ENCODE measurements around the gene SDCCAG8.
A peak's percentile ranks its signal among the peaks of the same experiment; 100 is the strongest.

SDCCAG8 gene

DNA sequence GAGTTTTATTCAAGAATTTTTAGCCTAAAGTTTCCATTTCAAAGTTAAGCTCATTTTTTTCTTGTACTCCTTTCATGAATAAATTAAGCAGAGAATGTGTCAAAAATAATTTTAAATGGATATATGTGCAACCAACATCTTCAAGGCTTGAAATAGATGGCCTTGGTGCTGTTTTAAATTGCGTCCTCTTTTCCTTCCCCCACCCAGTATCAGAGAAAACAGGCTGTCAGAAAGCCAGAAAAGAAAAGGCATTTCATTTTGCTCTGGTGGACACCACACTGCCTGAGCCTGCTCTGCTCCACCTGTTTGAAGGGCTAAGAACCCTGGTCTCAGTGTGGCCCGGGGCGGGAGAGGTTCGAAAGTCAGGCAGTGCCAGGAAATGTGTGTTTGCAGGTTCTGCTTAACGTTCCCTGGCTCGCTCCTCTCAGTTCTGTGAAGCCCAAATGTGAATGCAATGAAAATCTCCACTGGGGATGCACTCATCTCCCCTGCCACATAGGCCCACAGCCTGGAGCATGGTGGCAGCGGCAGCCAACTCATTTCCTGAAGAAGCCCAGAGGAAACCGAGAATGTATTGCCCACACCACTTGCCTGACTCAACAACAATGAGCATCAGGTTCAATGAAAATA lies 134.4 kb downstream of the SDCCAG8 start:
- ChIA-PET CTCF (no interaction called here), POLR2A (no interaction called here)
- no peak for TF ChIP-seq CTBP1 (IDR thresholded peaks at IDR 0.05; ENCODE audit: borderline replicate concordance)
- no peak for TF ChIP-seq FOXA1 (IDR thresholded peaks at IDR 0.05)
- no peak for TF ChIP-seq SP1 (IDR thresholded peaks at IDR 0.05)
- TF ChIP-seq BHLHE40 (IDR thresholded peaks at IDR 0.05; ENCODE audit: borderline replicate concordance) = no peak
- no peak for TF ChIP-seq LEF1 (IDR thresholded peaks at IDR 0.05; ENCODE audit: borderline replicate concordance)
- no peak for TF ChIP-seq TARDBP (IDR thresholded peaks at IDR 0.05)
- no peak for TF ChIP-seq ARNT (IDR thresholded peaks at IDR 0.05)
- no peak for TF ChIP-seq FOXK2 (IDR thresholded peaks at IDR 0.05)
- TF ChIP-seq L3MBTL2 (conservative IDR thresholded peaks at IDR 0.05) = no peak
- TF ChIP-seq, protein P1, sequence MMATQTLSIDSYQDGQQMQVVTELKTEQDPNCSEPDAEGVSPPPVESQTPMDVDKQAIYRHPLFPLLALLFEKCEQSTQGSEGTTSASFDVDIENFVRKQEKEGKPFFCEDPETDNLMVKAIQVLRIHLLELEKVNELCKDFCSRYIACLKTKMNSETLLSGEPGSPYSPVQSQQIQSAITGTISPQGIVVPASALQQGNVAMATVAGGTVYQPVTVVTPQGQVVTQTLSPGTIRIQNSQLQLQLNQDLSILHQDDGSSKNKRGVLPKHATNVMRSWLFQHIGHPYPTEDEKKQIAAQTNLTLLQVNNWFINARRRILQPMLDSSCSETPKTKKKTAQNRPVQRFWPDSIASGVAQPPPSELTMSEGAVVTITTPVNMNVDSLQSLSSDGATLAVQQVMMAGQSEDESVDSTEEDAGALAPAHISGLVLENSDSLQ (IDR thresholded peaks at IDR 0.05) = no peak
- no peak for TF ChIP-seq NFRKB (IDR thresholded peaks at IDR 0.05)
- no peak for DNase-seq (ENCODE audit: extremely low spot score)

DNA sequence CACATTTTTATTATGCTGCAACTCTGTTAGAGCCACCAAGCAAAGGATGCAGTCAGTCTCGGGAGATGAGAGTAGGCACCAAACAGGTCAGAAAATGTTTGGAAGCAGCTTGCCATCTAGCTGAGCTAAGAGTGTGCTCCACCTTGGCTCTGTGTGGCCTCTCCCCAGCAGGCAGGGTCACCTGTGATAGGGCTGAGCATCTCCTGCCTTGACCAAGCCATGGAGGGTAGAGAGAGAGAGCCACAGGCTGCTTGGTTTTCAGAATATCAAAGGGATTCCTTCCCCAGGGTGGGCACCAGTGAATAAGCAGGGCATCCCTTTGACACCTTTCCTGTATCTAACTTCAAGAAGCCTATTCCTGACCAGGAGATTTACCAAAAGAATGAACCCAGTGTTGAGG lies 135.5 kb downstream of the SDCCAG8 start:
- ChIA-PET CTCF (no interaction called here), POLR2A (no interaction called here)
- TF ChIP-seq FOXM1 (IDR thresholded peaks at IDR 0.05; ENCODE audit: borderline replicate concordance) (no peak), SP1 (IDR thresholded peaks at IDR 0.05) (no peak), FOXK2 (IDR thresholded peaks at IDR 0.05) (no peak), L3MBTL2 (conservative IDR thresholded peaks at IDR 0.05) (no peak), ZNF384 (IDR thresholded peaks at IDR 0.05) (no peak), BHLHE40 (IDR thresholded peaks at IDR 0.05; ENCODE audit: borderline replicate concordance) (no peak), SUZ12 (IDR thresholded peaks at IDR 0.05) (no peak), NFRKB (IDR thresholded peaks at IDR 0.05) (no peak), ELF4 (IDR thresholded peaks at IDR 0.05) (no peak), HDGF (IDR thresholded peaks at IDR 0.05; ENCODE audit: borderline replicate concordance) (no peak), LEF1 (IDR thresholded peaks at IDR 0.05; ENCODE audit: borderline replicate concordance) (no peak), FOXA1 (IDR thresholded peaks at IDR 0.05) (no peak), CTBP1 (IDR thresholded peaks at IDR 0.05; ENCODE audit: borderline replicate concordance) (no peak)
- TF ChIP-seq, protein P1 (IDR thresholded peaks at IDR 0.05) = no peak
- no peak for DNase-seq (ENCODE audit: extremely low spot score)

DNA sequence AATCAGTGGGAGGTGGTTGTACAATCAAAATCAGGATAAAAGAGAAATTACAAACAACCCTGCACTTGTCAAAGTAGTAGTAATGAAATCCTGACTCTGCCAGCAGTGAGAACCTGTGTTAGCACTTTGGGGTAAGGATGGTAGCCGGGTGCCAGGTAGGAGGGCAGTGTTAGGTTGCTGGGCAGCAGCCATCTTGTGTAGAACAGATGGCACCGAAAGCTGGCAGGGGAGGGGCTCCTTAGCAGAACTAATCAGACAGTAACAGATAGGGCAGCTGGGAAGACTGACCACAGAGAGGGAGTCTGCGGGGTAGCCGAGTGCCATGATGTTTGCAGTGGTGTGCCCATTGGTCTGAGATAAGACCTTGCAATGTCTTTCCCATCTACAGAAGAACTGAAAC lies 137.3 kb downstream of the SDCCAG8 start:
- TF ChIP-seq NFRKB (IDR thresholded peaks at IDR 0.05) (no peak), FOXM1 (IDR thresholded peaks at IDR 0.05; ENCODE audit: borderline replicate concordance) (no peak), CTBP1 (IDR thresholded peaks at IDR 0.05; ENCODE audit: borderline replicate concordance) (no peak), SUZ12 (IDR thresholded peaks at IDR 0.05) (no peak), TARDBP (IDR thresholded peaks at IDR 0.05) (no peak), FOXA1 (IDR thresholded peaks at IDR 0.05) (no peak), FOXK2 (IDR thresholded peaks at IDR 0.05) (no peak), L3MBTL2 (conservative IDR thresholded peaks at IDR 0.05) (no peak), SP1 (IDR thresholded peaks at IDR 0.05) (no peak)
- no peak for DNase-seq (ENCODE audit: extremely low spot score)
- POLR2A ChIA-PET = no interaction called here
- CTCF ChIA-PET = no interaction called here

DNA sequence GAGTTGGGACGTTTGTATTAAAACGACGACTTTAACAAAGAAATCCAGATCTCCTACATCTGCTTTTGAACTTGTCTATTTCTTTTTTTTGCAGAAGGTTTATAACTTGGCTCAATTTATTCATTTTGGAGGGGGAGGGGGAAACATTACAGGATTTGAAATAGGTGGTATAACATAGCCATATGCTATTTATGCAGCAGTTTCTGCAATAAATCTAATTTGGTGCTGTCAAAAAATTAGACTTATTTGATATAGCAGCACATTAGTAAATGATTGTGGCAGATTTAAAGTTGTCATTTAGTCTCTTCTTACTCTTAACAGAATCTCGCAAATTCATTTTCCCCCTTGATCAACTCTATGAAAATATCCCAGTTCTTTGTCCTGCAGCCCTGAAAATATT lies 138.2 kb downstream of the SDCCAG8 start:
- DNase-seq (ENCODE audit: extremely low spot score) = no peak
- no peak for TF ChIP-seq HDGF (IDR thresholded peaks at IDR 0.05; ENCODE audit: borderline replicate concordance)
- no peak for TF ChIP-seq FOXA1 (IDR thresholded peaks at IDR 0.05)
- TF ChIP-seq CTBP1 (IDR thresholded peaks at IDR 0.05; ENCODE audit: borderline replicate concordance) = no peak
- TF ChIP-seq SP1 (IDR thresholded peaks at IDR 0.05) = no peak
- no peak for TF ChIP-seq FOXM1 (IDR thresholded peaks at IDR 0.05; ENCODE audit: borderline replicate concordance)
- ChIA-PET POLR2A (no interaction called here), CTCF (no interaction called here)

DNA sequence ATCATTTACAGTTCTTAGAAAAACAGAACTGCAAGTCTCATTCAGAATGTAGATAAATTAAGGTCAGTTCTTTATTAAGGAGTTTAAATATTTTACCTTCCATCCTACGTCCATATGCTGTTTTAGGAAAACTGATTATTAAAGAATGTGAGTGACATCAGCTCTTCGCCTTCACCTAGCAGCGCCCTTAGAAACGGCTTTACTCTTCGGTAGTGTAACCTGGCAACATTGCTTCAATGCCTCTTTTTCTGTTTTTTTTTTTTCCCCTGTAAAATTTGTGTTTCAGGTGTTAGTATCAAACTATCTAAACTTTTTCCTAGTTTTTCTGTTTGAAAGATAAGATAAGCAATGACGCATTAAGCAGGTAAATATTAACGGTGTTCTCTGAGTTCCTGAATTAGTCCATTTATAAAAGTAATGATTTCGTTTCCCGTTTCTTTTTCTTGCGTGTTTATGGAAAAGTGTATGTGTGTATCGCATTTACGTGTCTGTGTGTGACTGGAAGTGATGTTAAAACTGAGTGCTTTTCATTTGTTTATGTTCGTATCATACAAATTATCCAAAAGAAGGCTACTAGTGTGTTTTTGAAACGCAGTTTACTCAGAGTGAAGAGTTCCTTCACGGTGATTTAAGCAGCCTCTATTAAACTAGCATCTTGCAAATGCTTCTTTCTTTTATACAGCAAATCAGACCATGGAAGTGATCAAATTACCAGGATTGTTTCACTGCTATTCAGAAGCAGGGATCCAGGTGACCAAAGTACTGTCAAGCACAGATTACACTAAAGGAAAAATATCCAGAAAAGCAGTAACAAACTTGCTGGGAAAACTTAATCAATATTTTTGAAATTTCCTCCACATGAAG lies 139.0 kb downstream of the SDCCAG8 start:
- TF ChIP-seq SP1 (IDR thresholded peaks at IDR 0.05) (no peak), TARDBP (IDR thresholded peaks at IDR 0.05) (no peak), CTBP1 (IDR thresholded peaks at IDR 0.05; ENCODE audit: borderline replicate concordance) (no peak), FOXK2 (IDR thresholded peaks at IDR 0.05) (no peak), L3MBTL2 (conservative IDR thresholded peaks at IDR 0.05) (no peak), ARNT (IDR thresholded peaks at IDR 0.05) (no peak), ZNF384 (IDR thresholded peaks at IDR 0.05) (peak; percentile 49), LEF1 (IDR thresholded peaks at IDR 0.05; ENCODE audit: borderline replicate concordance) (no peak), ELF4 (IDR thresholded peaks at IDR 0.05) (no peak)
- TF ChIP-seq, protein P1 (IDR thresholded peaks at IDR 0.05) = 0 out of 2 replicates have a peak, but pooled peaks have one; percentile 36
- POLR2A ChIA-PET = no interaction called here
- CTCF ChIA-PET = no interaction called here
- no peak for DNase-seq (ENCODE audit: extremely low spot score)

DNA sequence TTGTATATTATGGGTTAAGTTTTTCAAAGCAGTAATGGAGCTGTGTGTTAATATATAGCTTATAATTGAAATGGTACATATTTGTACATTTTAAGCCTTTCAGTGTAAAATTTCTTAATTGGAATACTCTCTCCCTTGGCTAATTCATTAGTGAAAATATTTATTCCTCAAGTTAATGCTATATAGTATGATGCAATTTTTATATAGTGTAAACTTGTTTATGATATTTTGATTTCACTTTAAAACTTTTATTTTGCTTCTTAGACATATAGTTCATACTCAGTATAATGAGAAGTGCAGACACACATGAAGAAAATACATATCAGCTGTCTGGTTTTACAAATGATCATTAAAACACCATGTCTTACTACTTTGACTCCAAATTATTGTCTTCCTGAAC lies 140.6 kb downstream of the SDCCAG8 start:
- POLR2A ChIA-PET = no interaction called here
- CTCF ChIA-PET = no interaction called here
- no peak for TF ChIP-seq FOXK2 (IDR thresholded peaks at IDR 0.05)
- TF ChIP-seq CTBP1 (IDR thresholded peaks at IDR 0.05; ENCODE audit: borderline replicate concordance) = no peak
- no peak for TF ChIP-seq HDGF (IDR thresholded peaks at IDR 0.05; ENCODE audit: borderline replicate concordance)
- TF ChIP-seq FOXM1 (IDR thresholded peaks at IDR 0.05; ENCODE audit: borderline replicate concordance) = no peak
- no peak for TF ChIP-seq FOXA1 (IDR thresholded peaks at IDR 0.05)
- TF ChIP-seq NFRKB (IDR thresholded peaks at IDR 0.05) = no peak
- DNase-seq (ENCODE audit: extremely low spot score) = no peak
